Femur (tissue), 1 donor: Measurements from ENCODE around the gene LSM5.
"Not testable (repeated sequence)": the region's sequence is repeated elsewhere in the genome, so short reads cannot be mapped to it uniquely, and the experiment has no call there.

Experiments used
- DNase-seq: peaks from one replicate; pipeline ENCODE4 v3.0.0-alpha.2; 2017

Gene LSM5

GRCh38 chr7:32501522-32501921 is 11.3 kb upstream of the LSM5 start:
- no peak for DNase-seq

GRCh38 chr7:32500922-32501341 is 10.8 kb upstream of the LSM5 start:
- DNase-seq = no peak

DNA sequence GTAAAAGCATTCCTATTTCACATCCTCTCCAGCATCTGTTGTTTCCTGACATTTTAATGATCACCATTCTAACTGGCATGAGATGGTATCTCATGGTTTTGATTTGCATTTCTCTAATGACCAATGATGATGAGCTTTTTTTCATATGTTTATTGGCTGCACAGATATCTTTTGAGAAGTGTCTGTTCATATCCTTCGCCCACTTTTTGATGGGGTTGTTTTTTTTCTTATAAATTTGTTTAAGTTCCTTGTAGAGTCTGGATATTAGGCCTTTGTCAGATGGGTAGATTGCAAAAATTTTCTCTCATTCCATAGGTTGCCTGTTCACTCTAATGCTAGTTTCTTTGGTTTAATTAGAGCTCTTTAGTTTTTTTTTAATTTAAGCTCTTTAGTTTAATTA is 10.0 kb upstream of the LSM5 start:
- not testable (repeated sequence) for DNase-seq

- not testable (repeated sequence) for DNase-seq
Measured at GRCh38 chr7:32499755-32500154, 9.6 kb upstream of the LSM5 start.

DNA sequence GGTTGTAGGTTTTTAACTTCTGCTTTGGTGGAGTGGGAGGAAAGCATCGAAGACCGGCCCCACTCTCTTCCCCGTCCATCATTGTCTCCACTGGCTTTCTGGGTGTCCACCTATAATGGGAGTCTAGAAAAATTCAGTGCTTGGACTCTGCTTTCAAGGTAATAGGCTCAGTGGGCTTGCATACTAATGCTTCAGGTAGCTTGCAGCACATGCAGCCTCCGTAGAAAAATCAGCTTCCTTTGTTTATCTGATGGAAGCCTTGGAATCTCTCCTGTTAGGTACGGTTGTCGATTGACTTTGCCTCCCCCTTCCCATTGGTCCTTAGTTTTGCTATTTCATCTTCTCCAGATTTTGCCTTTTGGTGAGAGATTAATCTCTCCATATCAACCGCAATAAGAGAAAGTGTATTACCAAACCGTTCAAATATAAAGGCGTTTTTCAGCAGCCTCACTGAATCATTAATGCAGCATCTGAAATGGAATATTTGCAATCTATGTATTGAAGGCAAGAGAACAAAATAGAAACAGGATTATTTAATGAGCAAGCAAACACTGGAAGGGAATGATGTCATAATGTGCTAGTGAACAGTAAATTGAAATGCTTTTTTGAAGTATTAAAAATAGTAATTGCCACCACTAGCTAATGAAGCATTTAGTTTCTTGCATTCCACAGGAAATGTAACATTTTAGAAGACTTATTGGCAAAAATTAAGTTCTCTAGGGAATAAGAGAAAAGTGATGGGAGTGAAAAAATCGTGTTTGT is 6.1 kb upstream of the LSM5 start:
- no peak for DNase-seq

- DNase-seq = peak; percentile 99
Measured at GRCh38 chr7:32495298-32496051, 5.3 kb upstream of the LSM5 start, which contains the start of gene AVL9. TSS of gene AVL9 (plus strand) at chr7:32495489. CDS start at chr7:32495710, 221 bp downstream.

DNA sequence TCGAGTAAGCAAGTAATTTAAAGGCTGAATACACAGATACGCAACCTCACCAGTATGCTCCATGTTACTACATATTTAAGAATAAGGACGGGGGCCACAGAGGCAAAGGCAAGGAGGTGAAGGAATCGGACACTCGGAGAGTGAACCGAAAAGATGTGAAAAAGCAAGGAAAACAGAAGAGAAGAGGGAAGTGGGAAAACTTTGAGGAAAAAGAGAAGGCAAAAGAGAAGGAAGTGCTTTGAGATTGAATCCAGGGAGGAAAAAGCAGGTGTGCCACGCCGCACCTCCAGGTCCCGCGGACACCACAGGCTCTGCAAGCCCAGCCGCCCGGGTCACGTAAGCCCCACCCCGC is 4.7 kb upstream of the LSM5 start:
- DNase-seq = no peak

DNA sequence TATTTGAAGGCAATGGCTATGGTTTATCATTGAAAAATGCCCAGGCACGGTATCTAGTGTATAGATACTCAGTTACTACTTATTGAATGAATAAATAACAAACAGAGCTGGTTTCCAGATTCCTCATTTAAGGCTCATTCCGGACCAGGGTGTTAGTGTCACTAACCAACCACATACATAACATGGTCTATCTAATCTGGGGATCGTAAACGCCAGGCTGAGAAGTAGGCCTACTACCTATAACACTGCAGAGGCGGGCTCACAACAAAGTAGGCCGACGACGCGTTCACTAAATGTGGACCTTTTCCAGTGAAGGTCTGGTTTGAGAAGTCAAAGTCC is 423 bp downstream of the LSM5 start:
- no peak for DNase-seq

- no peak for DNase-seq
Measured at GRCh38 chr7:32481921-32482320, 8.3 kb downstream of the LSM5 start.

DNA sequence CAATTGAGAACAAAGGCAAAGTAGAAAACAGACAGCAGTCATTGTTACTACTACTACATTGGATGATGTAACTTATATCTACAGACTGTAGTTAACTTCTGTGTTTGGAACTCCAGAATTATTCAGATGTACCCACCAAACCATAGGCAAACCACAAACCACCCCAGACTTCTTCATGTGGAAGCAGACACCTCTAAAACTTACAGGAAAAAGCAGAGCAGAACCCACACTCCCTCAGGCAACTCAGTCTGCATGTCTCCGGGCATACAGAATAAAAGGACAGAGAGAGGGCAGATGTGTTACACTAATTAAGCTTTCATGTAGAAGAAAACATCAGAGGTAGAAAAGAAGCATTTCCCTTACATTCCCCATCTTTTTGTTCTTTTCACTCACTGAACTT is 9.0 kb downstream of the LSM5 start:
- DNase-seq = no peak

GRCh38 chr7:32479574-32480200 is 10.5 kb downstream of the LSM5 start:
- DNase-seq = no peak

GRCh38 chr7:32477649-32477980 is 12.6 kb downstream of the LSM5 start:
- no peak for DNase-seq

GRCh38 chr7:32476816-32477648 is 13.1 kb downstream of the LSM5 start:
- DNase-seq = no peak

GRCh38 chr7:32474008-32474407 is 16.2 kb downstream of the LSM5 start:
- DNase-seq = no peak

- DNase-seq = no peak
Measured at GRCh38 chr7:32472015-32472414, 18.2 kb downstream of the LSM5 start.

DNA sequence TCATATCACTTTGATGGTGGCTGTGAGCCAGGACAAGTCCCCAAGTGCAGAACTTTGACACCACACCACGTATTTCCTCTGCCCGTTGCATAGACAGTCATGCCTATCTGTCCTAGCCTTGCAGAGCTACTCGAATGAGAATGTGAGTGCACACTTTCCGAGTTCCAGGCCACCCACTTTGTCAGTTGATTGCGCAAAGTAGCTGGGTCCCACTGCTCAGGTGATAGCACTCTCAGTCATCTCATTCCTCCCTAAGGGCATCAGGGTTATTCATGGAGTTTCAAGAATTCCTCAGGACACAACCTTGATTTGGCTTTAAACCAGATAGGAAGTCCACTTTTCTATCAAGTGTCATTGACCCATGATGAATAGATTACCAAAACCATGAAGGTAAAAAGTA is 19.3 kb downstream of the LSM5 start:
- DNase-seq = no peak

DNA sequence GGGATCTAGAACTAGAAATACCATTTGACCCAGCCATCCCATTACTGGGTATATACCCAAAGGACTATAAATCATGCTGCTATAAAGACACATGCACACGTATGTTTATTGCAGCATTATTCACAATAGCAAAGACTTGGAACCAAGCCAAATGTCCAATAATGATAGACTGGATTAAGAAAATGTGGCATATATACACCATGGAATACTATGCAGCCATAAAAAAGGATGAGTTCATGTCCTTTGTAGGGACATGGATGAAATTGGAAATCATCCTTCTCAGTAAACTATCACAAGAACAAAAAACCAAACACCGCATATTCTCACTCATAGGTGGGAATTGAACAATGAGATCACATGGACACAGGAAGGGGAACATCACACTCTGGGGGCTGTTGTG is 20.2 kb downstream of the LSM5 start:
- DNase-seq = not testable (repeated sequence)

DNA sequence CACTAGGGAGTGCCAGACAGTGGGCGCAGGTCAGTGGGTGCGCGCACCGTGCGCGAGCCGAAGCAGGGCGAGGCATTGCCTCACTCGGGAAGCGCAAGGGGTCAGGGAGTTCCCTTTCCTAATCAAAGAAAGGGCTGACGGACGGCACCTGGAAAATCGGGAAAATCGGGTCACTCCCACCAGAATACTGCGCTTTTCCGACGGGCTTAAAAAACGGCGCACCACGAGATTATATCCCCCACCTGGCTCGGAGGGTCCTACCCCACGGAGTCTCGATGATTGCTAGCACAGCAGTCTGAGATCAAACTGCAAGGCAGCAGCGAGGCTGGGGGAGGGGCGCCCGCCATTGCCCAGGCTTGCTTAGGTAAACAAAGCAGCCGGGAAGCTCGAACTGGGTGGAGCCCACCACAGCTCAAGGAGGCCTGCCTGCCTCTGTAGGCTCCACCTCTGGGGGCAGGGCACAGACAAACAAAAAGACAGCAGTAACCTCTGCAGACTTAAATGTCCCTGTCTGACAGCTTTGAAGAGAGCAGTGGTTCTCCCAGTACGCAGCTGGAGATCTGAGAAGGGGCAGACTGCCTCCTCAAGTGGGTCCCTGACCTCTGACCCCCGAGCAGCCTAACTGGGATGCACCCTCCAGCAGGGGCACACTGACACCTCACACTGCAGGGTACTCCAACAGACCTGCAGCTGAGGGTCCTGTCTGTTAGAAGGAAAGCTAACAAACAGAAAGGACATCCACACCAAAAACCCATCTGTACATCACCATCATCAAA is 25.4 kb downstream of the LSM5 start:
- not testable (repeated sequence) for DNase-seq

GRCh38 chr7:32462977-32463376 is 27.2 kb downstream of the LSM5 start:
- DNase-seq = no peak

DNA sequence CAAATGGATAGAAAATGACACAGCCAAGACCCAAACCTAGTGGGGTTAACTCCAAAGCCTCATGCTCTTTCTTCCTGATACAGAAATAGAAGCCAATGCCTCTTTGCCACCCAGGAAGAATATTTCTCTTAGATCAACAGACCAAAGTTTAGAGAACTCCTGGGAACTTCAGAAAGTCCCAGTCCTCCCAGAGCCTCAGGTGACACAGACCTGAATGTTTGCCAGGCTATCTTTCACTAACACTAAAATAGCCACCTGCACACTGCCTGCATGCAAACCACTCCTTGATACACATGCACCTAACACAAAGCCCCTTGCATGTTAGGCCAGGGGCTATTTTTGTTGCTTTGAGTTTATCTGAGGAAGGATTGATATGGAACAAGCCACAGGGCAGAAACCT is 27.7 kb downstream of the LSM5 start:
- DNase-seq = no peak

DNA sequence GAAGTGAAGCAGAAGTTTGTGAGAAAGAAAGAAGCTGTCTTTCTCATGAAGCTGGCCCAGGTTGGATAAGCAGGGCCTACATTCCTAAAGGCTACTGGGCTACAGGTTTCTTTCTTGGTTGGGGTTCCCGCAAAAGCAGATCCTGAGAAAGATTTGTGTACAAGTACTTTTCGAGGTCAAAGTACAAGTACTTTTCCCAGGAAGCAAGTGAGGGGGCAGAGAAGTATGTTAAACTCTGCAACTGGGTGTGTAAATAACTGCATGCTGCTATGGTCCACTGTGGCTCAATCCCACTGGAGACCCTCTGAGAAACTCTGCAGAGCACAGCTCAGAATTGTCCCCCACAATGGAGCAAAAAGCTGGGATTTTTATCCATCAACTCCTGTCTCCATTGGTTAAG is 28.7 kb downstream of the LSM5 start:
- DNase-seq = no peak

- no peak for DNase-seq
Measured at GRCh38 chr7:32459788-32460187, 30.4 kb downstream of the LSM5 start.
